WERI-Rb-1 (cell line): ENCODE results near the gene SBNO2.
"Not testable (repeated sequence)": the region's sequence is repeated elsewhere in the genome, so short reads cannot be mapped to it uniquely, and the experiment has no call there.

Experiments used
- DNase-seq: peaks from one replicate; pipeline ENCODE4 v3.0.0-alpha.2; 2020
- H3K27ac ChIP-seq: fragments of 250-450 bp; sonication (Bioruptor Pico); 2 replicates; pipeline ENCODE4 v1.5.1; 2020; ENCODE audit warnings: mild to moderate bottlenecking, moderate library complexity
- H3K27me3 ChIP-seq: fragments of 250-450 bp; sonication (Bioruptor Pico); 2 replicates; pipeline ENCODE4 v1.5.1; 2021; ENCODE audit warnings: mild to moderate bottlenecking, low read depth, moderate library complexity; ENCODE audit not compliant: insufficient read depth, severe bottlenecking
- H3K36me3 ChIP-seq: fragments of 250-450 bp; sonication (Bioruptor Pico); 2 replicates; pipeline ENCODE4 v1.5.1; 2020; ENCODE audit warnings: mild to moderate bottlenecking, moderate library complexity
- H3K4me3 ChIP-seq: 2 replicates; pipeline ENCODE4 v1.5.1; 2011; ENCODE audit warnings: low read depth, mild to moderate bottlenecking, control low read depth, low read length
- H3K9me3 ChIP-seq: fragments of 250-450 bp; sonication (Bioruptor Pico); 2 replicates; pipeline ENCODE4 v1.5.1; 2021; ENCODE audit warnings: mild to moderate bottlenecking, moderate library complexity; ENCODE audit not compliant: severe bottlenecking
- TF ChIP-seq, protein P1 (sequence below): IDR thresholded peaks from 2 replicates; pipeline ENCODE4 v1.5.1; 2011; ENCODE audit warnings: low read depth, mild to moderate bottlenecking, control low read depth, inconsistent platforms, low read length

Gene SBNO2

DNA sequence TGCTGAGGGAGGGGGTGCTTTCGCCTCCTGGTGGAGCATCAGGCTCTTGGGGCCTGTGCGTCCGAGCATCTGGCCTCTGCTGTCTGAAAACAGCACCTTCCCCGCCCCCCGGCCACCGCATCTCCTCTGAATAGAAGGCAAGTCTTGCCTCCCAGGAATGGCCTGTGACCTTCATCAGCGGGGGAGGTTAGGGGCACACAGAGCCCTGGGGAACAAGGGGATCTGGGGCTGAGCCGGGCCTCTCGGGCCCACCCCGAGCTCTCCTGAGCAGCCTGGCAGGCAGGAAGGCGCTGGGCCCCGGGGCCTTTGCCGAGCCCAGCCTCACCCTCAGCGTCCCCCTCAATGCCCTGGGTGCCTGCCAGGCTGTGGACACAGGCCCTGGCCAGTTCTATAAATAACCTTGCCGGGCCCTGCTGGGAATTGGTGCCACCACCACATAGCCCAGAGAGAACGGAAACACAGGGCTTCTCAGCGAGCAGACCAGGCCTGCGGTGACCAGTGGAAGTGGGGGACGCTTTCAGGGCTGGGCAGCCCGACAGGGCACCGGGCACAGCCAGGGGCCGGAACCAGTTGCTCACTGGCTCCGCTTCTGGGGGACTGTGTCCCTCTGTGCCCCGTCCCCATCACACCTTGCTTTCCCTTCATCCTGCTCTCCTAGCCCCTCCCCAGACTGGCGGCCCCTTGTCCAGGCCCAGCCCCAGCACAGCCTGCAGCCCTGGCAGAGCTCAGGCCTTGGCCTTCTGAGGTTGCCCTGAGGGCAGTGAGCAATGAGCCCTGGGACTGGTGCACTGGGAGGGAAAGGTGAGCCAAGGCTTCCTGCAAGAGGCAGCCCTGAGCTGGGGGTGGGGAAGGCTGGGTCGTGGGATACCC lies 41.0 kb upstream of the SBNO2 start:
- Histone ChIP-seq H3K9me3 (no peaks in the 10 kb centered on the region), H3K4me3 (no peak overlapping the region), H3K27ac (no peak overlapping the region), H3K27me3 (no peaks in the 10 kb centered on the region), H3K36me3 (peaks cover 47% of the 10 kb centered on the region)
- TF ChIP-seq, protein P1, sequence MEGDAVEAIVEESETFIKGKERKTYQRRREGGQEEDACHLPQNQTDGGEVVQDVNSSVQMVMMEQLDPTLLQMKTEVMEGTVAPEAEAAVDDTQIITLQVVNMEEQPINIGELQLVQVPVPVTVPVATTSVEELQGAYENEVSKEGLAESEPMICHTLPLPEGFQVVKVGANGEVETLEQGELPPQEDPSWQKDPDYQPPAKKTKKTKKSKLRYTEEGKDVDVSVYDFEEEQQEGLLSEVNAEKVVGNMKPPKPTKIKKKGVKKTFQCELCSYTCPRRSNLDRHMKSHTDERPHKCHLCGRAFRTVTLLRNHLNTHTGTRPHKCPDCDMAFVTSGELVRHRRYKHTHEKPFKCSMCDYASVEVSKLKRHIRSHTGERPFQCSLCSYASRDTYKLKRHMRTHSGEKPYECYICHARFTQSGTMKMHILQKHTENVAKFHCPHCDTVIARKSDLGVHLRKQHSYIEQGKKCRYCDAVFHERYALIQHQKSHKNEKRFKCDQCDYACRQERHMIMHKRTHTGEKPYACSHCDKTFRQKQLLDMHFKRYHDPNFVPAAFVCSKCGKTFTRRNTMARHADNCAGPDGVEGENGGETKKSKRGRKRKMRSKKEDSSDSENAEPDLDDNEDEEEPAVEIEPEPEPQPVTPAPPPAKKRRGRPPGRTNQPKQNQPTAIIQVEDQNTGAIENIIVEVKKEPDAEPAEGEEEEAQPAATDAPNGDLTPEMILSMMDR: no peak
- no peak for DNase-seq

DNA sequence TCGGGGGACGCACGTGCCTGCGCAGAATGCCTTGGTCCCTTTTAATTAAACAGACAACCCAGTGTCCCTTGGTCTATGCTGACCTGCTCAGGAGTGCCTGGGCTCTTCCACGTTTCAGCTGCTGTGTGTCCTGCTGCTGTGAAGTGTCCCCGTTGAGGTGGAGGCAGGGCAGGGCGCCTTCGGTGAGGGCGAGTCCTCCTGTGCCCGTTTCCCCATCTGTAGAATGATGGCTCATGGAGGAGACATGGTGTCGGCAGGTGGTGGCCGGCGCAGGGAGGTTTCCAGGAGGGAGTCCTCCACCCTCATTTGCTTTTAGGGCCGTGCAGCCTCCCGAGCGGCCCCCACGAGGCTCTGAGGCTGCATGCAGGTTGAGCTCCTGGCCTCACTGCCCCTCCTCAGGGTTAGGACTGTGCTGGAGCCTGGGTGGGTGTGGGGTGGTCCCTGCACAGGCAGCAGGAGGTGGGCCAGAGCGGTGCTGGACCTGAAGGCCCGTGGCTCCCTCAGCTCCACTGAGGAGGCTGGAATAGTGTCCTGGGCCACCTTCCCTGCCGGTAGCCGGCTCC lies 40.3 kb upstream of the SBNO2 start:
- TF ChIP-seq, protein P1: no peak
- no peak overlapping the region for H3K4me3 ChIP-seq
- no peak for DNase-seq
- H3K27ac ChIP-seq: peak overlapping the region; percentile 40; the same call in 1 of the 2 replicates
- peaks cover 53% of the 10 kb centered on the region for H3K36me3 ChIP-seq
- H3K9me3 ChIP-seq: no peaks in the 10 kb centered on the region
- no peaks in the 10 kb centered on the region for H3K27me3 ChIP-seq

DNA sequence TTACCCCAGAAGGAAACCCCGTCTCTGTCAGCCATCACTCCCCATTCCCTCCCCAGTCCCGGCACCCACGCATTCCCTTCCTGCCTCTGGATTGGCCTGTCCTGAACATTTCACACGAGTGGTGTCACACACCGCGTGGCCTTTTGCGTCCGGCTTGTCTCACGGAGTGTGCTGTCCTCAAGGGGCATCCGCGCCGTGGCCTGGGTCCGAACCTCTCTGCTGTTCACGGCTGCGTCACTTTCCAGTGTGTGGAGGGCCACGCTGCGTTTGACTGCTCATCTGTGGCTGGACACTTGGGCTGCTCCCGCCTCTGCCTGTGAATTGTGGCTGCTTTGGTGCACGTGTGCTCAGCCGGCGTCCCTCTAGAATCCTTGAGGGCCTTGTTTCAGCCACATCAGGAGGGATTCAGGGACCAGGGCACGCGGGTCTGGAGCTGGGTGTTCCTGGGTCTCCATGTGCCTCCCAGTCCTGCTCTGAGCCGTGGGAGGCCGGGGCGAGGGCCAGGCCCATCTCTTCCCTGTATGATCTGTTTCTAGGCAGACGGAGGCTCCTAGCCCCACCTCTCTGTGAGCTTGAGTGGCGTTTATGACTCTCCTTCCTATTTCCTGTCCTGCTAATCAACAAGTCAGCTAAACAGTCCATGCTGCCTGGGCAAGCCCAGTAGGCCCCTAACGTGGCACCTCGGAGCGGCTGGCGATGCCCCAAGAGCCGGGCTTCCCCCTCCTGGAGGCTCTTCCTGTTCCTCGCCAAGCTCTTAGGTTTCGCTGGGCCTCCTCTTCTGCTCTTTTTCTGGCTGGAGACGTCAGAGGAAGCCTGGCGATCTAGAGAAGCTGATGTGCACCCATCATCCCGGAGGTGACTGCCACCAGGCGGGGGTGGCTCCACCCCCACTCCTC lies 39.6 kb upstream of the SBNO2 start:
- Histone ChIP-seq H3K4me3 (no peak overlapping the region), H3K27me3 (no peaks in the 10 kb centered on the region), H3K27ac (peak overlapping the region; percentile 40; the same call in 1 of the 2 replicates), H3K36me3 (peaks cover 59% of the 10 kb centered on the region), H3K9me3 (no peaks in the 10 kb centered on the region)
- TF ChIP-seq, protein P1: no peak
- DNase-seq: no peak

DNA sequence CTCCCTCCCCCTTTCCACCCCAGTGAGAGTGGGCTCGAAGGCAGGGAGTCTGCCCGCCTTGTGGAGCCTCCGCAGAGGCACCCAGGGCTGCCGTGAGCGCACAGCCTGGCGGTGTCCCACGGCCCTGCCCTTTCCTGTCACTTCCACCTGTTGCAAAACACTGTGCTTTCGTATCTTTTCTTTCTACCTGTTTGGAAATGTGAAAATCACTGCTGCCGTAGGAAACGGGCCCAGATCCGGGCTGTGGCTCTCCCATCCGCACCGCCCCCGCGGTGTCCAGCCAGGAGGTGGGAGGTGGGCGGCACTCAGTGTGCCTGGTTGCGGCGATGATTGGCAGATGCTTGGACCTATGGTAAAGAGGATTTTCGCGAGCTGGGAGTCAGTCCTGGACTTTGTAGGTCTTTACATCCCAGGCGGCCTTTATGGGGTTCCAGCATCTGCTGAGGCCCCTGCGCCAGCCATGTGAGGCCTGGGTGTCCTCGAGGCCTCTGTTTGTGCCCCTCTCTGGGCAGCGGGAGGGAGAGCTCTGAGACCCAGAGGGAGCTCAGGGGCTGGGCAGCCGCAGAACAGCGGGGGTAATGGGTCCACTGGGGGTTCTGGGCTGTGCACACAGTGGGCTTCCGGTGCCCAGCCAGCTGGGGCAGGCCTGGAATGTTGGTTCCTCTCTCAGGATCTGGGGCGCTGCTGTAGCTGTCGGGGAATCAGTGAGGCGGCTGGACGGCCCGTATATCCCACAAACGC lies 37.6 kb upstream of the SBNO2 start:
- Histone ChIP-seq H3K9me3 (no peaks in the 10 kb centered on the region), H3K36me3 (peaks cover 68% of the 10 kb centered on the region), H3K4me3 (no peak overlapping the region), H3K27me3 (no peaks in the 10 kb centered on the region), H3K27ac (no peak overlapping the region)
- TF ChIP-seq, protein P1: no peak
- no peak for DNase-seq

DNA sequence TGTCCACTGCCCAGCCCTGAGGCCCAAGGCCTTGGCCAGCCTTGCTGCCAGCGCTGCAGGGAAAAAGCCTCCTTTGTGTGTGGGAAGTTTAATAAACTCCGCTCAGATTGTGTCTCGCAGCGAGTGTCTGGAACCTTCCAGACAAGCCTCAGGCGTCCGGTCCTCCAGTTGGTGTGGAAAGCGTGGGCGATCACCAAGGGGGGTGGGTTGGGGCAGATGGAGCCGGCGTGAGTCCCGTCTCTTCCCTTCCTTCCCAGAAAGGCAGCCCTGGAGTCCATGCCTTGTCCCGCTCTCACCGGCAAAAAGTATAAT lies 36.1 kb upstream of the SBNO2 start:
- H3K36me3 ChIP-seq: peaks cover 68% of the 10 kb centered on the region
- no peaks in the 10 kb centered on the region for H3K27me3 ChIP-seq
- H3K27ac ChIP-seq: peak overlapping the region; percentile 50
- TF ChIP-seq, protein P1: no peak
- no peak for DNase-seq
- no peak overlapping the region for H3K4me3 ChIP-seq
- H3K9me3 ChIP-seq: no peaks in the 10 kb centered on the region

DNA sequence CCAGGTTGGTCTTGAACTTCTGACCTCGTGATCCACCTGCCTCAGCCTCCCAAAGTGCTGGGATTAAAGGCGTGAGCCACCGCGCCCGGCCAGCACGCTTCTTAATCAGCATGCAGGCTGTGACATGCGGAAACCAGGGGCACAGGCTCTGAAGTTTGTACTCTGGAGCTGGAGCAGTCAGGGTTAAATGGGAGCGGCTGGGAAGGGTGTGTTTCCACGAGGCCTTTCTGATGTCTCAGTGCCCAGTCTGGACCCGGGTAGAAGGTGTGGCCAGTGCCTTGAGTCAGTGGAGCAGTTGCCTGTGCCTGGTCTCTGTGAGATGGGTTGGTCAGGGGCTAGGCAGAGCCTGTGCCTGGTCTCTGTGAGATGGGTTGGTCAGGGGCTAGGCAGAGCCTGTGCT lies 34.8 kb upstream of the SBNO2 start:
- not testable (repeated sequence) for H3K9me3 ChIP-seq, H3K4me3 ChIP-seq, H3K27ac ChIP-seq, H3K27me3 ChIP-seq, DNase-seq
- peaks cover 61% of the 10 kb centered on the region for H3K36me3 ChIP-seq
